C1 segment of cervical spinal cord (tissue), 14 donors: ENCODE results near the gene SLC35G3.
"Not testable (repeated sequence)": the region's sequence is repeated elsewhere in the genome, so short reads cannot be mapped to it uniquely, and the experiment has no call there.

Source experiments
- DNase-seq, 14 donors: peaks; one replicate each; lab custom pipeline; 2025; lab: John Stamatoyannopoulos, UW

SLC35G3 gene

DNA sequence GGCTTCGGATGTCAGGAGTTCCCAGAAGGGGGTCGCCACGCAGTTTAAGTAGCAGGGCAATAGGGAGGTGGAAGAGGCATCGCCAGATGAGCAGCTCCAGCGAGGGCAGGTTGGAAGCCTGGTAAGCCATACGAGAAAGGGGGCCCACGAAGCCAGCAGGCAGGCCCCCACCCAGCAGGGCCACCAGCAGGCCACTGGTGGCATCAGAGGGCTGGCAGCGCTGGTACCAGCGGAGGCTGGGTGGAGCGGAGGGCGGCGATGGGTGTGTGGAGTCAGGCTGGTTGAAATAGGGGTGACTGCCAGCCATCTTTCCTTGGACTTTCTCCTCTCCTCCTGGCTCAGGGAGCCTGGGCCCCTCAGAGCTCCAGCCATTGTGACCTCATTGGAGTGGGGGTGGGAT lies at the start of gene SLC35G3:
Gene SLC35G3 (minus strand): TSS at position 393 of the 400 bp plus-strand sequence. CDS start 86 bp downstream, at position 307.
- DNase-seq: not testable (repeated sequence)

DNA sequence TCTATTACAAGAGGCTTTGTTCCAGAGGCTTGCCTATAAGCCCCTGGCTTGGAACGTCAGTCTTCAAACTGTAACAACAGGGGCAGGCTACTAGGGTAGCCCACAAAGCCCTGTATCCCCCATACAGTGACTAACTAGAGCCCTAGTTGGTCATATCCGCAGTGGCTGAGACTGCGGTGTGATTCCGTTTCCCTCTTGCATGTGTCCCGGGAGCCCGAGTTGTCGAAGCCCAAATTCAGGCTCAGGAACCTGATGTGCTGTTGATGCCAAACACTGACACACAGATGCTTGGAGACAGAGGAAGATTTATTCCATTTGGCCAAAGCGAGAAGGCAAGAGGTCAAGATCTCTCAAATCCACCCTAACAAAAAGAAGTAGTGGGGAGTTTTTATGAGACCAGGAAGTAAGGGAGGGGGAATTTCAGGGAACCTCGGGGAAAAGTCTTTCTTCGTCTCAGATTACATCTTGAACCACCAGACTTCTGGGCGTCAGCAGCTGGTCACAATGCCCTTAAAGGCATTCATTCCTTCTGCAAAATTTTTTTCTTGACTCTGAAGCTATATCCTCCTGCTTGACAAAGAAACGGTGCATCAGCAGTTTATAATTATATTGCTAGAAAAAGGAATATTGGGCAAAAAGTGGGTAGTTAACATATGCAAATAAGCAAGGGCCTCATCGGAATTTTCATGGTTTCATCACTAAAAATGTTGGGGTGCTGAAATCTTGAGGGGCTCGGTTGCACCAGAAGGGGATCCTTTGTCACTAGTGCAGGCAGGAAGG lies 49.6 kb upstream of the SLC35G3 start:
- DNase-seq: peak in 7 of 14 donors; percentile 24 to 68 (median 62)

DNA sequence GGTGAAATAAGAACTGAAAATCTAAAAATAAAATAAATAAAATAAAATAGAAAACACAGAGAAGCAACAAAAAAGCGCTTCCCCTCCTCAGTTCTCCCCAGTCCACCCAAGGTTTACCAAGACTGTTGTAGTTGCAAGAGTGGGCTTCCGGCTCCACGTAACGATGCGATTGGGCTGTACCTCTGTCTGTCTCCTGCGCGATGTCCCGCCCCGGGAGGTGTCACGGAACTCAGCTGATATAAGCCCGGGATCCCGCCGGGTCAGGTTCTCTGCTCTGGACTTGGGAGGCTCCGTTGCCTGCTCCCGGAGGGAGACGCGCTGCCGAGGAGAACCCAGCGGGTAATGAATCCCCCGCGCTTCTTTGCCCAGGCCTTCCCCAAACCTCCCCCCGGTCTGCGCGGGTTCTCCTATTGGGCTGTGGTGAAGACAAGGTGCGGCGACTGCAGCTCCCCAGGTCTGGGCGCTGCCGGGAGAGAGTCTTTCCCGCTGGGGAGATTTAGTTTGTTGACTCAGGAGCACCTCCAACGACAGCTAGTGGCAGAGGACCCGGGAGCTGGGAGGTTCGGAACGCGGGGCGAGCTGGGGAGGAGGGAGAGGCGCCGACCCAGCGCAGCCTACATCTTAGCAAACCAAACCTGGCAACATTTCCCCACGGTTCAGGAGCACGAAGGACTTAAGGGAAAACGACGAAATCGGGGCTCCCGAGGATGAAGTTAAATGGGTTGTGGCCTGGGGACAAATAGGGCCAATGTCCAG lies 48.8 kb upstream of the SLC35G3 start, which contains the start of gene SLFN5:
Gene SLFN5 (plus strand): TSS at position 268 of the 756 bp plus-strand sequence. CDS start 15,619 bp downstream, outside the sequence.
- peak; percentile 25 to 90 (median 81) for DNase-seq

DNA sequence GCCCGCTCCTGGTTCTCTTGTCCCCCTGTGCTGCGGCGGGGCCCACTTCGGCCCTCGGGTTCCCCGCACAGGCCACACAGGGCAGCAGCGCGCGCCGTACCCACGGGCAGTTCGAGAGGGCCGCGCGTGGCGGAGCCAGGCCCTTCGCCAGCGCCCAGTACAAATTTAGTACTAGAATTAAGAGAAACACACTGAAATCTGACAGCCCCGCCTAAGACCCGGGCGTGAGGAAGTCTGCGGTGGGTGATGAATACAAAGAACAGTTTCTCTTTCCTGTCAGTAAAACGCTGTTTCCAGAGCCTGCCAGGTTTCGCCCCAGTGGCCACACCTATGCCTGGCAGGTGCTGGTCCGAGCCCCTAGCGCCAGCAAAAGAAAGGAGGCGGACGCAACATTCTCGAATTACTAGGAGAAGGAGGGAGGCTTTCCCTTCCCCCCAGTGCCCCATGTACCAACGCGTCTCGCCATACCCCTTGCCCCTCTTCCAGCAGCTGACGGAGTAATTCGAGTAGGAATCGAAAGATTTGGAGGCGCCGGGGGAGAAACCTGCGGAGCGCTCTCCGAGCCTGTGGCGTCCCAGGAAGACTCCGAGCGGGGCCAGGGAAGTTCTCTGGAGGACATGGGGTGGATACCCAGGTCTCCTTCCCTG lies 48.1 kb upstream of the SLC35G3 start:
- DNase-seq: peak in 7 of 14 donors; percentile 21 to 60 (median 39)

DNA sequence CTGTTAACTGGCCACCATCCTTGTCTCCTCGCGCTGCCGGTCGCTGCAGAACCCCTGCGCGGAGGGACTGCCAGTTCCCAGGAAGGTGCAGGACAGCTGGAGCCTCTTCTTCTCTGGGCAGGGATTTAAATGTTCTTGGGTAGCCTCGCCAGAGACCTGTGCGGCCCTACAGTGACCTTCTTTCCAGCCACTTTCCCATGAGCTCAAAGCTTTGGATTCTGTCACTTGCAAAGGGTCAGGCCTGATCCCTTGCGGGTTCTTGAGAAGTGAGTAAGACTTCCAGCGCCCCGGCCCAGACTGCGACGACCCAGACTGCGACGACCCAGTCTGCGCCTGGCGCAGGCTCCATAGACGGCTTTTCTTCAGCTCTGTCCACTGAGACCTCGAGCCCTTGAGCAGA lies 47.3 kb upstream of the SLC35G3 start:
- no peak for DNase-seq

DNA sequence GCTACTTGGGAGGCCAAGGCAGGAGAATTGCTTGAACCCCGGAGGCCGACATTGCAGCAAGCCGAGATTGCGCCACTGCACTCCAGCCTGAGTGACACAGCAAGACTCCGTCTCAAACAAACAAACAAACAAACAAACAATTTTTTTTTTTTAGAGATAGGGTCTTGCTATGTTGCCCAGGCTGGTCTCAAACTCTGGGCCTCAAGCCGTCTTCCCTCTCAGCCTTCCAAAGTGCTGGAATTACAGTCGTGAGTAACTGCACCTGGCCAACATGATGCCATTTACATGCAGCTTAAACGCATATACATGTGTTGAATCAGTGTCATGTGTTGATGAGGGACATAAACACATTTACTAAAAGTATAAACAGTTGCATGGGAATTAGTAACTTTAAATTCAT lies 46.7 kb upstream of the SLC35G3 start:
- no peak for DNase-seq

DNA sequence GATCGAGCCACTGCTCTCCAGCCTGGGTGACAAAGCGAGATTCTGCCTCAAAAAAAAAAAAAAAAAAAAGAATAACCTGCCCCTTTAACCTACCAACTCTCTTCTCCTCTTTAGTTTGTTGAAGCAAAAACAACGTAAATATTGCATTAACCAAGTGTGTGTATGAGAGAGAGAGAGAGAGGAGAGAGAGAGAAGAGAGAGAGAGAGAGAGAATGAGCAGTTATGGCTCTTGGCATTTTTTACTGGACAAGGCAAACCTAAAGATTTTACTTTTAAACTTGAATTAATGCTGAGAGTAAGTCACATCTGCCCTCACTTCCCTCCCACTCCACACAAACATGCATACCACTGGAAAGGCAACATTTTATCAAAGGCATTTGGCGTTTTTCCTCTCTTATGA lies 45.6 kb upstream of the SLC35G3 start:
- DNase-seq: no peak

DNA sequence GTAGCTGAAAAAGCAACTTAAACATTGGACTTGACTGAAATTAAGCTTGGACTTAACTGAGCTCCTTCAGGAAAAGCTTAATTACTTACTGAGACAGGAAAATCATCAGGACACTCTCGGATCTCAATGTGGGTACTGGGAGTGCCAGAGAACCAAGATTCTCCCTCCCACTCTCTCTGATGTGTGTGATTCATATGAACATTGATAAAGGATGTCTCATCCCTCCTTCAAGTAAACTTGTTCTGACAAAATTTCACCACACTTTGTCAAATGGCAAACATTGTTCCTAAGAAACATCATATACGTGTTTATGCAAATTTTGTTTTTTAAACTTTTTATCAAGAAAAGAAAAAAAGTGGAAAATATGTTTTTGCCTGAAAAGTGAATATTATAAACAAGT lies 44.6 kb upstream of the SLC35G3 start:
- DNase-seq: no peak

DNA sequence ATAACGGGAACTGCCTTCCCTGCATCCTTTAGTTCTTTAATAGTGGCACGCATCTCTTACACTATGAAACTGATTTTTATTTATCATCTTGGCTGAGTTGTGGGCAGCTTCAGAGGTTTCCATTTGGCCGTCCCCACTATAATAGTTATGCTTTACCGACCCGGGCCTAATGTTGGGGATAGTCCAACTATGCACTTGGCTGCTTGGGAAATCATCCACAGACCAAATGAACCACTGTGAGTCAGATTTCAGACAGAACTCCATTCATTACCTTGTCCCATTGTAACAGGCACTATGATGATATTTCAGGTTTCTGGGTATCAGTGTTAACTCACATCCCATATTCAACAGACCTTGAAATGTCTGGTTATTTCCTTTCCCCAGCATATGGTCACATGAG lies 42.6 kb upstream of the SLC35G3 start:
- DNase-seq: no peak

DNA sequence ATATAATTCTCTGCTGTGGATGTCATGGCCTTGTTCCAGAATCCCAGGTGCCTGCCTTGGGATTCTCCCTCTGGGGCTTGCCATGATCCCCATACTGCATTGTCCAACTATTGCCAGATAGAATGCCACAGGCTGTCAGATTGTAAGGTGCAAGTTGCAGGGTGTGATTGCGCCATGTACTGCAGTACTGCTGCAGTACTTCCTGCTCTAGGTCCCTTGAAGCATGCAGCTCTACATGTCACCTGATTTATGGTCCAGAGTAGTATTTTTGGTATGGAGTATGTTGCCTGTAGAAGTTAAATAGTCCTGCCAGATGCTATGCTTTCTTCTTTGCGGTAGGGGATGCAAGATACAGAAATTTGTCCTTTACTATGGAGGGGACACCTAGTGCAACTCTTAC lies 41.7 kb upstream of the SLC35G3 start:
- DNase-seq: no peak

DNA sequence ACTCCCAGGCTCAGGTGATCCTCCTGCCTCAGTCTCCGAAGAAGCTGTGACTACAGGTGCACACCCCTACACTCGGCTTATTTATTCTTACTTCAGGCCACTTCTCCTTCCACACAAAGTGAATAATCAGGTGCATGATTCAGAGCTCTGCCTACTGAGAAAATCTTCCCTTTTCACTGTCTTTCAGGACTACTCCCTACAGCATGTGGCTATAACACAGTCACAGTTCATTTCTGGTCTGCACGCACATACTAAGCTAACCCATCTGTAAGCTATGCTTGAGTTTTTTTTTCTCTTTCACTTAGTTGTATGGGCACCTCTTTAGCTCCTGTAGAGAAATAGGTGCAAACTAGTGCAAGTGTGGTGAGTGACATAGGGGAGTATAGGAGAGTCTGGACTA lies 41.1 kb upstream of the SLC35G3 start:
- no peak for DNase-seq

DNA sequence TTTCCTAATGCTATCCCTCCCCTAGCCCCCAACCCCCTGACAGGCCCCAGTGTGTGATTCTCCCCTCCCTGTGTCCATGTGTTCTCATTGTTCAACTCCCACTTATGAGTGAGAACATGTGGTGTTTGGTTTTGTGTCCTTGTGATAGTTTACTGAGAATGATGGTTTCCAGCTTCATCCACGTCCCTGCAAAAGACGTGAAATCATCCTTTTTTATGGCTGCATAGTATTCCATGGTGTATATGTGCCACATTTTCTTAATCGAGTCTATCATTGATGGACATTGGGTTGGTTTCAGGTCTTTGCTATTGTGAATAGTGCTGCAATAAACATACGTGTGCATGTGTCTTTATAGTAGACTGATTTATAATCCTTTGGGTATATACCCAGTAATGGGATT lies 40.1 kb upstream of the SLC35G3 start:
- DNase-seq: not testable (repeated sequence)

DNA sequence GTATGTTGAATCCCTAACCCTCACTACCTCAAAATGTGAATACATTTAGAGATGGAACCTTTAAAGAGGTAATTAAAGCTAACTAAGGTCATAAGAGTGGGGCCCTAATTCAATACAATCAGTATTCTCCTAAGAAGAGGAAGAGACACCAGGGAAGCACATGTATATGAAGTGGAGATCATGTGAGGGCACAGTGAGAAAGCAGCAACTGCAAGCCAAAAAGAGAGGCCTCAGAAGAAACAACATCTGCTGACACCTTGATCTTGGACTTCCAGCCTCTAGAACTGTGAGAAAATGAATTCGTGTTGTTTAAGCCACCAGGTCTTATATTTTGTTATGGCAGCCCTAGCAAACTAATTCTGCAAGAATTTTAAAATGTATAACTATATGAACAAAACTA lies 35.4 kb upstream of the SLC35G3 start:
- no peak for DNase-seq

DNA sequence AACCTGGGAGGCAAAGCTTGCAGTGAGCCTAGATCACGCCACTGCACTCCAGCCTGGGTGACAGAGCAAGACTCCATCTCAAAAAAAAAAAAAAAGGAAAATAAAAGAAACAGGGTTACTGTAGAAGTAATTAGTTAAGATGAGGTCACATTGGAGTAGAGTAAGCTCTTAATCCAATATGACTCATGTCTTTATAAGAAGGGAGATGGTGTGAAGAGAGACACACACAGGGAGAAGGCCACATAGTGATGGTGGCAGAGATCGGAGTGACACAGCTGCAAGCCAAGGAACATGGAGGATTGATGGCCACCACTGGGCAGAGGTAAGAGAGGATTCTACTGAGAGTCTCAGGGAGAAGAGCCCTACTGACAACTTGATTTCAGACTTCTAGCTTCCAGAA lies 33.4 kb upstream of the SLC35G3 start:
- DNase-seq: no peak

DNA sequence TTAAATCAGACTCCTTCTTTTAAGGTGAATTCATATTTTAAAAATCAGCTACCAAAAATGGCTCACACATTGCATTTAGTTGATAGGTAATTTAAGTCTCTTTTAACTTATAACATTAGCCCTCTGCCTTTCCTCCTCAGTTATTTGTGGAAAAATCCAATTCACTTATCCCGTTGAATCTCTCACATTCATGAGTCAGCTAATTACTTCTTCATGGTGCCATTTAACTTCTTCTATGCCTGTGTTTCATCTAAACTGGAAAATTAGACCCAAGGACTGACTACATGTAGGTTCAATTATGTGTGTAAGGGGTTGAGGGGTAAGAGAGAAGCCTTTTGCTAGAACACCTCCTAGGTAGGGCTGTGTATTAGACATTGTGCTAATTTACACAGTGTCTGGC lies 30.2 kb upstream of the SLC35G3 start:
- no peak for DNase-seq

DNA sequence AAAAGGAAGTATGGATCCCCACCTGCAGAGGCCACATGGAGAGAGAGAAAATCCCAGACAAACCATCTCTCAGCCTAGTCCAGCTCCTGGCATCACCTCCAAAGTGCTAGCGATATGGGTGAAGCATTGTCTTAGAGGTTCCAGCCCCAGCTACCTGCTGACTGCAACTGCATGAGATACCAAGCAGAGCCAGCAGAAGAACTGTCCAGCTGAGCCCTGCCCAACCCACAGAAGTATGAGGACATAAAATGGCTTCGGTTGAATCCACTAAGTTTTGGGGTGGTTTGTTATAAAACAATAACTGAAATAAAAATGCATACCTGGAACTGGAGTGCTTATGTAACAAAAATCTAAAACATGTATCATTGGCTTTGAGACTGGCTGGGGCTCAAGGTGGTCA lies 28.3 kb upstream of the SLC35G3 start:
- DNase-seq: no peak

DNA sequence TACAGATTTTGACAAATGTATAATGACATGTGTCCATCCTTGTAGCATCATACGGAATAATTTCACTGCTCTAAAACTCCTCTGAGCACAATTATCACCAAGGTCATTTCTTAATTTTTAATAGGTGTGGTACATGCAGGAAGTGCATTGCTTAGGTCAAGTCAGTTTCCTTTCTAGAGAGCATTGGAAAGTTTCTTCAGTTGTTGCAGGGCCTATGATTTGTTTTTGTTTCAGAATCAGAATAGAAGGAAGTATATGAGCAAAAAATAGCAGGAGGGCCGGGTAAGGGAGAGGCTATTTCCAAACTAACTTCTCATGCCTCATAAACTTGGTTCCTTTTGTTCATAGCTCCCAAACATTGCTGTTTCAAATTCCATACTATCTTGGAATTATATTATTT lies 24.7 kb upstream of the SLC35G3 start:
- no peak for DNase-seq

DNA sequence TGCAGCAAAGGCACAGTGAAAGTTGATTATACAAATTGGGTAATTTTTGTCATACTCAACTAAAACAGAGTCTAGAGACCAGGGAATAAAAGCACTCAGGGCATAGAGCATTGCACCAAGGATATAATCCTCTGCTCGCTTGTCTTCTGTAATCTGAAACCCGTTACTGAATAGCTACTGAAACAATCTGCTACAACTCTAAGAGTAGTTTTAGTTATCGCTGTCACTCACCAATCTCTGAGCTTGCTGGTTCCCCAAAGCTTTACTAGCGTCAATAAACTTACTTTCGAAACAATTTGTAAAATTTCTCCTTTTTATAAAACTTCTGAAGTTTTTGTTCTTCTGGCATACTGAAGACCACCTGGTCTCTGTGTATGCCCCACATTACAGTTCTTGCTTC lies 22.9 kb upstream of the SLC35G3 start:
- DNase-seq: no peak

DNA sequence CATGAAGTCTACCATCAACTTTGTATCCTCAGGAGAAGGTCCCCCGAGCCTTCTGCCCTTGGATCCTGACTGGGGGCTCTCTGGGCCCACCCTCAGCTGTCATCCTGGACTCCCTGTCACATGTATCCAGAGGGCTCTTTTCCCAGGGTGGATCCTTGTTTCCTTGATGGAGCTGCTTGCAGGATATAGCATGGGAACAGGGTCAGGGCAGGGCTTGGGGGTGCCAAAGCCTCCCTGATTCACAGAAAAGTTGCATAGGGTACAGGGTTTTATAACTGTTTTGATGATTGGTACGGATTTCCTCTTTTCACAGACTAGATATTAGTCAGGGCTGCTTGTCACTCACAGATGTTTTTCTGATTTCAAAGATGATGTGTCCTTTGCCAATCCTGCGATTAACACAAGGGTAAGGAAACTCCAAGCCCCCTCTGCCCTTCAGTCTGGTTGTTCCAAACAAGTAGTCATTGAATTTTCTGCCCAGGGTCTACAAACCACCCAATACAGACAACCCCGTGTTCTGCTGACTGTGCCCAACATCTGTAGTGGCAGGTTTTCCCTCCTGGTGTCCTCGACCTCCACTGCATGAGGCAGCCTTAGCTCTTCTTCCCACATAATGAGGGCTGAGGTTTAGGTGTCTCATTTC lies 20.6 kb upstream of the SLC35G3 start:
- DNase-seq: no peak

DNA sequence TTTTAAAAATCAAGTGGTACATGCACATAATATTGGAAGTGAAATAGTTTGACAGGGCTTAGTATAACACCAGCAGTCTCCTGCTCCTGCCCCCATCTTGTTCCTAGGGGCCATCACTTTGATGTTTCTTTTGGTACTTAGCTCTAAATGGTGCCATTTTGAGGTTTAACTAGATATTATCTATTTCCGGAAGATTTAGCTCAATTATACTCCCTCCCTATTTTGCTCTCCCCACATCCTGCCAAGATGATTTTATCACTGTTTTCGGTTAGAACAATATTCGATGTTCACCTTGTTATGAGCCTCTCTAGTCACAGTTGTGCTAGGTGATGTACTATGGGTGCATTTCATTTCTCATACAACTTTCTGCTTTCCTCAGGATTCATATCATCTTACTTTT lies 20.0 kb upstream of the SLC35G3 start:
- no peak for DNase-seq

DNA sequence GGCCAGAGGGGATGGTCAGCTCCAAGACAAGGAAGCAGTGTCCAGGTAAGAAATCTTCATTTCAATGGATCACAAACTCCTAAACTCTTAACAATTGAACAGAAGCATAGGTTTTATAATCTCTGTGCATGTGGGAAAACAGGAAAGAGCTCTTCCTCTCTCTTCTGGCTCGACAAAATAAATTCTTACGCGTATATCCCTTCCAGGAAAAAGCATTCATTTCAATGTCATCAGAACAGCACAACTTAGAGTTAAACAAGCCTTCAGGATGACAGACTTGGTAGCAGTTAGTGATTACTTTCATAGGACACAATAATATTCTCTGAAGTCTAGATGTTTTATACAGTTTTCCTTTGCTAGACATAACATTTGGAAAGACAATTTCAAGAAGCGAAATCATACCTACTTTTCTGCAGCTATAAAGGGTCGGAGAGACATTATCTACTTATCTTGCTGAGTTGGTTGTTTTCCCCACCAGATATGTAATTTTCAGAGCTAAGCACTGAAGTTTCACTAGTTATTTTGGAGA lies 19.3 kb upstream of the SLC35G3 start:
- no peak for DNase-seq

DNA sequence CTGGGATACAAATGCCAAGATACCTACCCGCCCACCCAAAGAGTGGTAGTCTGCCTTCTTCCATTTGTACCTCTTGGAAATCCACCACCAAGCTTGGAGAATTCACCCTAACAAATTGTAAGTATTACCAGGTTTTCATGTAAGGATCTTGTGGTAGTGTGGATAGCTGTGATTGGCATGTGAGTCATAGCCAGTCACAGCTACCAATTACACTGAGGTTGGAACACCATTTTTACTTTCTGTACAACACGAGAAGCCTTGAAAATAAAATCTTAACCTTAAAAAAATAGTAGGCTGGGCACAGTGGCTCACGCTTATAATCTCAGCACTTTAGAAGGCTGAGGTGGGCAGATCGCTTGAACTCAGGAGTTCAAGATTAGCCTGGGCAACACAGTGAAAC lies 18.5 kb upstream of the SLC35G3 start:
- no peak for DNase-seq
